Smooth muscle cell of trachea (primary cell): Measurements from ENCODE around the gene DDX6. TPM values are rescaled to one million over a fixed set of nuclear protein-coding genes. Genes with fewer than 3 reads are reported as not detected.

Experiments used
- total RNA-seq: library from RNA; depleted of rRNA; stranded (reverse); fragments of >200 nt; gene quantifications from 2 replicates; pipeline ENCODE4 v1.2.1, GENCODE V29; 2014

Gene DDX6
- total RNA-seq = 131 and 157 TPM in 2 replicates

GRCh38 chr11:118791111-118791960 is at the start of gene DDX6:
Gene DDX6, minus strand, starts transcription at chr11:118791164. Its CDS starts 4,913 bp downstream, at chr11:118786251.

Other genes with a start within 250 kb of the DDX6 start
- gene IFT46, start 225.2 kb downstream of the DDX6 start, total RNA-seq = 33.6 and 36.8 TPM in 2 replicates
- gene ARCN1, start 218.8 kb downstream of the DDX6 start, total RNA-seq = 138 and 147 TPM in 2 replicates
- 77.2 and 103 TPM in 2 replicates for gene PHLDB1, start 183.5 kb downstream of the DDX6 start, total RNA-seq
- gene TREH, start 111.5 kb downstream of the DDX6 start, total RNA-seq = not detected in 2 replicates
- under 0.01 TPM in 1 of 2 replicates, not detected in the other for gene CXCR5, start 92.7 kb upstream of the DDX6 start, total RNA-seq
- gene BCL9L, start 134.8 kb upstream of the DDX6 start, total RNA-seq = 22.7 and 49.0 TPM in 2 replicates
- gene UPK2, start 165.1 kb upstream of the DDX6 start, total RNA-seq = not detected in 2 replicates
- gene FOXR1, start 180.6 kb upstream of the DDX6 start, total RNA-seq = not detected in 2 replicates
- gene CENATAC, start 207.0 kb upstream of the DDX6 start, total RNA-seq = 24.8 and 31.9 TPM in 2 replicates
- gene RPS25, start 227.2 kb upstream of the DDX6 start, total RNA-seq = 737 and 1,241 TPM in 2 replicates
- 76.4 and 101 TPM in 2 replicates for gene TRAPPC4, start 227.6 kb upstream of the DDX6 start, total RNA-seq
- 8.9 and 12.8 TPM in 2 replicates for gene SLC37A4, start 239.7 kb upstream of the DDX6 start, total RNA-seq